ENCODE measurements around the gene GOLGA6A.
"Not testable (repeated sequence)": the region's sequence is repeated elsewhere in the genome, so short reads cannot be mapped to it uniquely, and the experiment has no call there.

The GOLGA6A gene

GRCh38 chr15:74053941-74054529 lies 28.3 kb downstream of the GOLGA6A start:
- DNase-seq (ENCODE audit: low read depth in 2 of 3, low spot score in 2 of 3) = peak; percentile 27 to 58 (median 44)

GRCh38 chr15:74053517-74053916 lies 28.8 kb downstream of the GOLGA6A start:
- DNase-seq (ENCODE audit: low read depth in 2 of 3, low spot score in 2 of 3) = no peak

- DNase-seq (ENCODE audit: low read depth in 2 of 3, low spot score in 2 of 3) = not testable (repeated sequence)
These were observed 29.8 kb downstream of the GOLGA6A start for GRCh38 chr15:74052271-74053260.

- DNase-seq (ENCODE audit: low read depth in 2 of 3, low spot score in 2 of 3) = no peak
These were observed 31.7 kb downstream of the GOLGA6A start for GRCh38 chr15:74050556-74051234.

GRCh38 chr15:74050127-74050526 lies 32.2 kb downstream of the GOLGA6A start:
- no peak for DNase-seq (ENCODE audit: low read depth in 2 of 3, low spot score in 2 of 3)

GRCh38 chr15:74046275-74046674 lies 36.1 kb downstream of the GOLGA6A start:
- DNase-seq (ENCODE audit: low read depth in 2 of 3, low spot score in 2 of 3) = no peak

GRCh38 chr15:74045636-74046274 lies 36.6 kb downstream of the GOLGA6A start:
- no peak for DNase-seq (ENCODE audit: low read depth in 2 of 3, low spot score in 2 of 3)

GRCh38 chr15:74045184-74045583 lies 37.2 kb downstream of the GOLGA6A start:
- DNase-seq (ENCODE audit: low read depth in 2 of 3, low spot score in 2 of 3) = no peak

GRCh38 chr15:74044267-74045110 lies 37.9 kb downstream of the GOLGA6A start:
- no peak for DNase-seq (ENCODE audit: low read depth in 2 of 3, low spot score in 2 of 3)

GRCh38 chr15:74043425-74044266 lies 38.7 kb downstream of the GOLGA6A start:
- no peak for DNase-seq (ENCODE audit: low read depth in 2 of 3, low spot score in 2 of 3)

GRCh38 chr15:74042603-74043424 lies 39.5 kb downstream of the GOLGA6A start:
- no peak for DNase-seq (ENCODE audit: low read depth in 2 of 3, low spot score in 2 of 3)

- no peak for DNase-seq (ENCODE audit: low read depth in 2 of 3, low spot score in 2 of 3)
These were observed 40.4 kb downstream of the GOLGA6A start for GRCh38 chr15:74041777-74042435.

- DNase-seq (ENCODE audit: low read depth in 2 of 3, low spot score in 2 of 3) = no peak
These were observed 41.0 kb downstream of the GOLGA6A start for GRCh38 chr15:74041311-74041756.

- no peak for DNase-seq (ENCODE audit: low read depth in 2 of 3, low spot score in 2 of 3)
These were observed 42.1 kb downstream of the GOLGA6A start for GRCh38 chr15:74040109-74040850.

GRCh38 chr15:74039656-74040010 lies 42.7 kb downstream of the GOLGA6A start:
- no peak for DNase-seq (ENCODE audit: low read depth in 2 of 3, low spot score in 2 of 3)

- DNase-seq (ENCODE audit: low read depth in 2 of 3, low spot score in 2 of 3) = no peak
These were observed 43.4 kb downstream of the GOLGA6A start for GRCh38 chr15:74038707-74039655.
